Bronchial epithelial cell (primary cell): Measurements from ENCODE around the gene KCNJ6. TPM values are rescaled to one million over a fixed set of nuclear protein-coding genes. Genes with fewer than 3 reads are reported as not detected.

Experiments used
- DNase-seq: peaks from one replicate; pipeline ENCODE4 v3.0.0-alpha.2; 2010; ENCODE audit warnings: low read depth
- FAIRE-seq: peaks from 2 replicates; lab custom pipeline; 2011; peaks lifted over from hg19 to GRCh38; lab: Jason Lieb, UNC
- H3K27me3 ChIP-seq: 2 replicates; pipeline ENCODE4 v1.5.1; 2011; ENCODE audit warnings: low read length; ENCODE audit not compliant: control insufficient read depth, insufficient read depth
- H3K36me3 ChIP-seq: 2 replicates; pipeline ENCODE4 v1.5.1; 2011; ENCODE audit warnings: low read length; ENCODE audit not compliant: control insufficient read depth, insufficient read depth
- H3K4me3 ChIP-seq: 2 replicates; pipeline ENCODE4 v1.5.1; 2011; ENCODE audit warnings: mild to moderate bottlenecking, low read depth, low read length, control low read depth
- total RNA-seq: library from RNA; depleted of rRNA; stranded (reverse); fragments of >200 nt; gene quantifications from 2 replicates; pipeline ENCODE4 v1.2.1, GENCODE V29; 2014
- TF ChIP-seq, protein P1 (sequence below): IDR thresholded peaks from 2 replicates; pipeline ENCODE4 v1.5.1; 2011; ENCODE audit warnings: mild to moderate bottlenecking, moderate library complexity, low read length, control low read depth, inconsistent platforms; ENCODE audit not compliant: insufficient read depth, severe bottlenecking

Gene KCNJ6
- total RNA-seq, 1 donor from 2014 or later: not detected

DNA sequence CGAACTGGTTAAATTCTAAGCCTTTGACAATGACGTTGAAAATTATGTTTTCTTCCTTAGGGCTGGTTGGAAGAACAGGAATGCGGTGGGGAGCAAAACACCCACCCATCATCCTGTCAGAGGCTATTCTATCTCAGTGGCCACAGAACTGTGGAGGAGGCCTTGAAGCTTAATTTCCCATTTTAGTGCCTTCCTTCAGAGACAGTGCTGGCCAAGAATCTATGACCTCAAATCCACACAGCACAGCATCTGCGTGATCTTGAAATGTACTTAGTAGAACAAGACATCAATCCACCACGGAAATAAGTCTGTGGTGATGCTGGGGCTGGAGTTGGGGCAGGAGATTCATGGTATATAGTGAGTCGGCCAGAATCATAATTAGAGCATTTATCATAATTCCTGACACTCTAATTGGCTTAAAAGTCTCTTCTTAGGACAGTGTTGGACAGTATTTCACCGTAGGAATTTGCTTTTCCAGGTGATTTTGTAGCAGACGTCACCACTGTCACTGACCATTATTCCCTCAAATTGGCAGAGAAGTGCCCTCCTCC is 113.1 kb downstream of the KCNJ6 start:
- no peaks in the 10 kb centered on the region for H3K27me3 ChIP-seq
- no peaks in the 10 kb centered on the region for H3K36me3 ChIP-seq
- H3K4me3 ChIP-seq: no peak overlapping the region
- FAIRE-seq: no peak
- TF ChIP-seq, protein P1, sequence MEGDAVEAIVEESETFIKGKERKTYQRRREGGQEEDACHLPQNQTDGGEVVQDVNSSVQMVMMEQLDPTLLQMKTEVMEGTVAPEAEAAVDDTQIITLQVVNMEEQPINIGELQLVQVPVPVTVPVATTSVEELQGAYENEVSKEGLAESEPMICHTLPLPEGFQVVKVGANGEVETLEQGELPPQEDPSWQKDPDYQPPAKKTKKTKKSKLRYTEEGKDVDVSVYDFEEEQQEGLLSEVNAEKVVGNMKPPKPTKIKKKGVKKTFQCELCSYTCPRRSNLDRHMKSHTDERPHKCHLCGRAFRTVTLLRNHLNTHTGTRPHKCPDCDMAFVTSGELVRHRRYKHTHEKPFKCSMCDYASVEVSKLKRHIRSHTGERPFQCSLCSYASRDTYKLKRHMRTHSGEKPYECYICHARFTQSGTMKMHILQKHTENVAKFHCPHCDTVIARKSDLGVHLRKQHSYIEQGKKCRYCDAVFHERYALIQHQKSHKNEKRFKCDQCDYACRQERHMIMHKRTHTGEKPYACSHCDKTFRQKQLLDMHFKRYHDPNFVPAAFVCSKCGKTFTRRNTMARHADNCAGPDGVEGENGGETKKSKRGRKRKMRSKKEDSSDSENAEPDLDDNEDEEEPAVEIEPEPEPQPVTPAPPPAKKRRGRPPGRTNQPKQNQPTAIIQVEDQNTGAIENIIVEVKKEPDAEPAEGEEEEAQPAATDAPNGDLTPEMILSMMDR: no peak
- no peak for DNase-seq

DNA sequence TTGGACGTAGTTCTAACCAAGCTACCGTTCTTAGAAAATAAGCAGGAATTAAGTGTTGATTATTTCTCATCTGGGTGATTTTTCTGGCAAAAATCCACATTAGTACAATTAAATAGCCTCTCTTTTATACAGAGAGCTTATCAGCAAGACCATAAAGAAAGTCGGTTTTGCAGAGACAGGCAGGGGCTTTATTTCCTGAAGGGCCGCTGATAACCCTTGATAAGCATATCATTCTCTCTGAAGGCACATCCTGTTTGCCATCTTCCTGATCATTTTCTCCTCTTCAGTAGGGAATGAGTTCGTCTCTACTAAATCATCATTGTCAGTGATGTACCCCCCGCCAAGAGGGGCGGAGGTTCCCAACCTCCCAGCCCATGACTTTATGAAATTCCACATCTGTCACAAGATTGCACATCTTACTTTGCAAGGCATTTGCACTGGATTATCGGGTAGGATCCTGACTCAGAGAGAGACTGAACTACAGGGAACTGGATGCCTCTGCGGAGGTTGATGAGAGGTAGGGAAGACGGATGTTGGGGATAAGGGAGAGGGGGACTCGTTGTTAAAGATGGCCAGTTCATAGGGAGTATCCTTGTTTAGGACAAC is 115.7 kb downstream of the KCNJ6 start:
- Histone ChIP-seq H3K36me3 (no peaks in the 10 kb centered on the region), H3K27me3 (no peaks in the 10 kb centered on the region), H3K4me3 (no peak overlapping the region)
- DNase-seq (no peak), FAIRE-seq (no peak)
- TF ChIP-seq, protein P1: no peak

DNA sequence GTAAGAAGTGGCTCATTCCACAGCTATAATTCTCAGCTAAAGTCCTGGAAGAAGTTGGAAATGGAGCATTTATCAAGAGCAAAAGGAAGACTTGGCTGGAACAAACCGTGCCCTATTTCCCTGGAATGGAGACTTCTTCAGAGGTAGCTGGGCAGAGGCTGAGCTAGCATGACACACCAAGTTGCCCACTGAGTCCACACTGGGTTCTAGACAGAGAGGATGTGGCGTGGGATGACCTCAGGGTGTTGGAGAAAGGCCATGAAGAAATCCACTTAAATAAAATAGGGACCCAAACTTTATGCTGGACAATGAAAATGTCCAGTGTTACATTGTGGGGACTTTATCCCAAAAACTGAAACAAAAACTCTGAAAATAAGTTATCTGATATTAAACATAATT is 116.2 kb downstream of the KCNJ6 start:
- no peaks in the 10 kb centered on the region for H3K36me3 ChIP-seq
- FAIRE-seq: peak; percentile 43
- TF ChIP-seq, protein P1: no peak
- DNase-seq: no peak
- no peaks in the 10 kb centered on the region for H3K27me3 ChIP-seq
- H3K4me3 ChIP-seq: no peak overlapping the region

DNA sequence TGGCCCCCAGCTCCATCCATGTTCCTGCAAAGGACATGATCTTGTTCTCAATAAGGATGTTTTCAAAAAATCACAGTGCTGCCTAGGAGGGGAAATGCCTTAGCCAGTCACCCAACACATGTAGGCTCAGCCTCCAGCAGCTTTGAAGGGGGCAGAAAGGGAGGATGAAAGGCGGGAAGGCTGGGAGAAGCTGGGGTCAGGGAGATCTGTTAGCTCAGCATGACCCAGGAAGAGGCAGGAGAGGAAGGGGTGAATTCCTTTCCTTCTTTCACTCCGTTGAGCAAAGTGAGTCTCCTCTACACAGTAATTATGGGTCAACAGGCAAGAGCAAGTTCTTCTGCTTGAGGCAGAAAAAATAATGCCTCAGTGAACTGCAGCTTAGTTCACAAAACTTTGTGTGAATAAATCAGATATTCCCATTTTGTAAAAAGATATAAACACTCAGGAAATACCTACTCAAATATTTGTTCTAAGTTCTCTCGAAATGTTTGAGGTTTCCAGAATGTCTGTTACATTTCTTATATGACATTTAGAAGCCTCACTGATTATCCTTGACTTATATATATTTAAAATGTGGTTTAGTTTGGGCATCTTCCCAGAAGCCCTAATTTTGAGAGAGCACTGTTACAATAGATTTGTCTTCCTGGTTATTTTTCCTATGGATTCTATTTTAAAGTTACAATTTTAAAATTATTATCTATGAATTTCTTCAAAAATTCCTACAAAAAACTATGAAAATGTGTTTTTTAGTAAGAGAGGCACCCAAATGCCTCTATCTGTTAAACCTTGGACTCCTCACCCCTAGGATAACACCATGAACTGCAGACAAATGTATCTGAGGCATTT is 116.8 kb downstream of the KCNJ6 start:
- H3K36me3 ChIP-seq: no peaks in the 10 kb centered on the region
- H3K27me3 ChIP-seq: no peaks in the 10 kb centered on the region
- FAIRE-seq: no peak
- no peak for DNase-seq
- H3K4me3 ChIP-seq: no peak overlapping the region
- TF ChIP-seq, protein P1: no peak

DNA sequence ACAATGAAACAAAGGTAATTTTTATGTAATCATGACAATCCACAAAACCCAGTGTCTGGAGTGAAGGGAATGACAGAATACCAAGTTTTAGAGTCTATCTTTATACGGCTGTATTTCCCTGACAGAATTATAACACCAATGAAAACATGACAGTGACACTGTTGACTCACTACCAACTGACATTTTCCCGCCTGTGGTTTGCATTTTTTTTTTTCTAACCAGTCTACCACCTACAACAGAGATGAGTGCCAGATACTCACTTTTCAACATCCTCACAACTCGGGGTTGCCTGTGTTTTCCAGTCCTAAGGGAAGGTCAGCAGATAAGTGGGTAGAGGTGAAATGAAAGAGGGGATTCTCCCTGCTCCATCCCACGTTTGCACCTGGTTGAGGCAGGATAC is 118.9 kb downstream of the KCNJ6 start:
- H3K36me3 ChIP-seq: no peaks in the 10 kb centered on the region
- H3K27me3 ChIP-seq: no peaks in the 10 kb centered on the region
- no peak for DNase-seq
- TF ChIP-seq, protein P1: no peak
- no peak overlapping the region for H3K4me3 ChIP-seq
- FAIRE-seq: no peak
